ENCODE results near the gene PHLDB1.
"Not testable (repeated sequence)": the region's sequence is repeated elsewhere in the genome, so short reads cannot be mapped to it uniquely, and the experiment has no call there.

Gene PHLDB1

DNA sequence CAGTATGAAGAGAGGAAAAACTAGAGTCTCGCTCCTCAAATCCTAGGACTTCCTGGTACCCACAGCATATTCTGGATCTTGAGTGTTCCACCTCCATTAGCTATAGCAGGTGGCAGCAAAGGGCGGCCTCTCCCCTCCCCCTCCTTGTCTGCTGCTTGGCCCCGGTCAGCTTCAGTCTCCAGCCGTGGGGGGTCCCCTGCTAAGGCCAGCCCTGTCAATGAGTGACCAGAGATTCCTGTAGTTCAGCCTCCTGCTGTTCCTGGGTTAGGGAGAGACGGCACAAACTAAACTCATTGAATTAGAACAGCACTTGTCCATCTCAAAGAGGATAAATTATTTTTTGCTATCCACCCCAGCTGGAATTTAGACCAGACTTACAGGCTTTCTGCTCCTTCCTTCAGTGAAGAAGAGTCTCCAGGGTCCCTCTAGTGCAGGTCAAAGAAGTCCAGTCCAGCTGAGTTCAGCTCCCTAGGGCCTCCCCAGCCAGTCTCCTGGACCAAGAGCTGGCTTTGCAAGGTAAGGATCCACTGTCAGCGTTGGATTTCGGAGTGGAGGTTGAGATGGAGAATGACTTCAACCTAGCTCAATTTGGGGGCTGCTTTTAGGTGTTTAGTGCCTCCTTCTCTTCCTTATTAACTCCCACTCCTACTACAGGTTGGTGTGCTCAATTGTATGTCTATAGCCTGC is 1.1 kb upstream of the PHLDB1 start:
- DNase-seq: no peak

DNA sequence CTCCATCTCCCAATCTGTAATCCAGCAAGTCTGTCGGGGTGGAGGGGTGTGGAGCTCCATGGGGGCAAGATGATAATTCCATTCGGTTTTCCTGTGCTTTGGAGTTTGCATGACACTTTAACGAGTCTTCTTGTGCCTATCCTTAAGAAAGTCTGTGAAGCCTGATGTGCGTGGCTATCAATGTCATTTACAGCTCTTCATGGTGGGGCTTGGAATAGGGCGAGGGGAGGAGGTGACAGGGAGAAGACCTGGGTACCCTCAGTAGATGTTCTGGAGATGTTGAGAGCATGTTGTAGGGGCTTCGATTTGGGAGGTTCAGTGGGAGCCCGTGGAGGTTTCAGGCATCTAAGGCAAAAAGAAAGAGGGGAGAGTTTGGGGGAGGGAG is 579 bp upstream of the PHLDB1 start:
- no peak for DNase-seq

DNA sequence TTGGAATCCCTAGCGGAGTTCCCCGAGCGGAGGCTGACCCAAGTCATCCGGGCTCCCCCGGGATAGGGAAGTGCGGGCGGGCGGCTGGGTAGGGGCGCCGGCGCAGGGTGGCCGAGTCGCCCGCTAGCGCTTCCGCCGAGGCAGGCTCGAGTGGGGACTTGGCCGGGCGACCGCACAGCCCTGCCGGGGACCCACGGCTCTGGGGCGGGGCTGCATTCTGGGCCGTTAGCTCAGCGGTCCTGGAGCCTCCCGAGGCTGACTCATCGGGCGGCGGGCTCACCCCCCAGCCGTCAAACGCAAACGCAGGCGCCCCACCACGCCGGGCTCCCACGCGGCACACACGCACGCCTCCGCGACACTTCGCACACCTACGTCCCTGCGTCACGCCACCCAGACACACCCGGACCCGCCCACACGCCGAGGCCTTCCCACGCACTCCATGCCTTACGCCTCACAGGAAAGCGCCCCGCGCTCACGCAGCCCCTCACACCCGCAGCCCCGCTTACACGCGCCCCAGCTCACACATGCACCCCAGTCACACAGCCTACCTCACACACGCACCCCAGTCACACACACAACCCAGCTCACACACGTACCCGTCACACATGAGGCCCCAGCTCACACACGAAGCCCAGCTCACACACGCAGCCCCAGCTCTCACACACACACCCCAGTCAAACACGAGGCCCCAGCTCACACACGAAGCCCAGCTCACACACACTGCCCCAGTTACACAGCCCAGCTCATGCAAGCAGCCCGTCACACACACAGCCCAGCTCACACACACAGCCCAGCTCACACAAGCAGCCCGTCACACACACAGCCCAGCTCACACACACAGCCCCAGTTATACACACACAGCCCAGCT is 1.2 kb downstream of the PHLDB1 start:
- DNase-seq: peak; percentile 71

DNA sequence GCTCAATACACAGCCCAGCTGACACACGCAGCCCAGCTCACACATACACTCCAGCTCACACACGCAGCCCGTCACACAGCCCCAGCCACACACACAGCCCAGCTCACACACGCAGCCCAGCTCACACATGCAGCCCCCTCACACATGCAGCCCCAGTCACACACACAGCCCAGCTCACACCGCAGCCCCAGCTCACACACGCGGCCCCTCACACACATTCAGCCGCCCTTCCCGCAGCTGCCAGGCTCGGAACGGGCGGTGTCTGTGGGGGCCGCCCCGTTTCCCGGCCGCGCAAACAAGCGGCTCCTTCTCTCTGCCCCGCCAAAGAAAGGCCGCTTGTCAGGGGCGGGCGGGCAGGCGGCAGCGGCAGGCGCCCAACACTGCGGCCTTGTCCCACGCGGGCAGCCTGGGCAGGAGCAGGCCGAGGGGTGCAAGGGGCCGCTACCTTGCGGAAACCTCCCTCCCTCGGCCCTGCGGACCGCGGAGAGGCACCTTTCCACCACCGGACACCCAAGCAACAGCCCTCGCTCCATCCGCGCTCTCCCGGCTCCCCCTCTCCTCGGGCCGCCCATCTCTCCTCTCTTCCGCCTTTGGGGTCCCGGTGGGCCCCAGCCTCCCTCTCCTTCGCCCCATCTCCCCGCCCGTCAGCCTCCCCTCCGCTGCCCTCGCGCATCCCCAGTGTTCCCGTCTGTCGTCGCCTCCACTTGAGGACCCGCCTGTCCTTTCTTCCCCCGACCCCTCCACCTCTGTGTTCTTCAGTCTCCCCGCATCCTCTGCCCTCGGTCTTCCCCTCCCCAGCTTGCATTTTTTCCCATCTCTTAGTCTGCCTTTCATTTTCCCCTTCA is 2.2 kb downstream of the PHLDB1 start:
- DNase-seq: peak; percentile 65

DNA sequence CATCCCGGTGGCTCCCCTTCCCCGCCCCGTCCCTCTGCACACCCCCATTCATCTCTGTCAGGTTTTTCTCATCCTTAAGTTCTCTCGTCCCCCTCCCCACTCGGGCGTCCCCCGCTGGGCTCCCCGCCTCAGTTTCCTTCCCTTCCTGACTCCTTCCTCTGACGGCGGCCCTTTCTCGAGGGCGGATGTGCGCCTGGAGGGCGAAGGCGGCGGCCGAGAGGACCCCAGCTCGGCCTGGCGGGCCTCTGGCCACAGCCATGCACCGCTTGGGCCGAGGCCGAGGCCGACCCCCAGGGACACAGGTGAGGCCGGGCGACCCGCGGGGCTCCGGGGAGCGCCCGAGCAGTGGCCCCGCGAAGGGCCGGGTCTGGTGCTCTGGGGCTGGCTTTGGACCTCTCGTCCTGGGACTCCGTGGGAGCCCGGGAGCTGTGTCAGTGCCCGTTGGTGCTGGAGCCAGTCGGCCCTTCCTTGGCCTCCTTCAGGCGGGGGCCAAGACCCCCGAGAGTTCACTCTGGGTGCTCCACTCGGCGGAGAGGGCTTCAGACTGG is 2.9 kb downstream of the PHLDB1 start:
- peak; percentile 54 for DNase-seq

DNA sequence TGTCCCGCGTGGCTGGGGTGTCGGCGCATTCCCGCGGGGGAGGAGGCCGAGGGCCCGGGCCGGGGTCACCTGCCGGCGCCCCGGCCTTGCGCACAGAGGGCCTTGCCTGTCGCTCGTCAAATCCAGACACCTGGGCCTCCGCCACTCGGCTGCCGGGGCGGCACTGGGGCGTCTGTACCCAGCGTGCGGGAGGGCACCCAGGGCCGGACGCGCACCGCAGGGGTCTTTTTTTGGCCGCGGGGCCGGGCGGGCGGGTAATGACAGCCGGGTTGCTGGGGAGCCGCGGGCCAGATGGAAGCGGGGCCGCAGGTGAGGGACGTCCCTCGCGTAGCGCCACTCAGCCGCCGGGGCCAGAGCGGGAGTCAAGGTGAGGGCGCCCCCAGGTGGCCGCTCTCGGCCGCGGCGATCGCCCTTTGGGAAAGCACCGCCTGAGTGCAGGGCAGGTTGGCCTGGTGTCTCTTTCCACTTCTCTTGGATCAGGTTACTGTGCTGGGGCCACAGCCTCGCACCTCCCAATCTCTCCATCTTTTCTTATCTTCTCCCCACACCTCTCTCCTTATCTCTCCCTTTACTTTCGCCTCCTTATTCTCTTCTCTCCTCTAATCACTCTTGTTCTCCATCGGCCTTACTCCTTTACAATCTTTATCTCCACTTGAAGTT is 3.5 kb downstream of the PHLDB1 start:
- DNase-seq: peak; percentile 93

DNA sequence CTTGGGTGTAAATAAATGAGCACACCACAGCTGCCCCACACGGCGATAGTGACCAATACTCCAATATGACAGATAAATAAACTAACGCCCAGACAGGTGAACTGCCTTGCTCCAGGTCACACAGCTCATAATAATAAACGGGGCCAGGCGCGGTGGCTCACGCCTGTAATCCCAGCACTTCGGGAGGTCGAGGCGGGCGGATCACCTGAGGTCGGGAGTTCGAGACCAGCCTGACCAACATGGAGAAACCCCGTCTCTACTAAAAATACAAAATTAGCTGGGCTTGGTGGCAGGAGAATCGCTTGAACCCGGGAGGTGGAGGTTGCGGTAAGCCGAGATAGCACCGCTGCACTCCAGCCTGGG is 4.0 kb downstream of the PHLDB1 start:
- not testable (repeated sequence) for DNase-seq

DNA sequence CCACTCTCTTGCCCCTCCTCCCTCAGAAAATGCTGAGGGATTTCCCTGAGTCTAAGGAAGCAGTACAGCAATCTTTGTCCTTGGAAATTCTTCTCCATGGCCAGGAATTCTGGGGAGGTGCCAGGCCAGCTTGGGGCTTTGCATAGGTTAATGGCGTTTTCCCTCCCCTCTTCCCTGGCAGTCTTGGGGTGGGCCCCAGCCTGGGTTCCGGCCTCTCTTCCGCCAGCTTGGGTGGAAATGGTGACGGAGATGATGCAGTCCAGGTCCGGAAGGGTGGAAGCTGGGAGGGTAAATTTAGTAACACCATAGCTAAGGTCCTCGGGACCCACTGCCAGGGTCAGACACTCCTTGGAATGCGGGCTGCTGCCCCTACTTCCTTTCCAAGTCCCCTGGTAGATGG is 5.0 kb downstream of the PHLDB1 start:
- DNase-seq: no peak

DNA sequence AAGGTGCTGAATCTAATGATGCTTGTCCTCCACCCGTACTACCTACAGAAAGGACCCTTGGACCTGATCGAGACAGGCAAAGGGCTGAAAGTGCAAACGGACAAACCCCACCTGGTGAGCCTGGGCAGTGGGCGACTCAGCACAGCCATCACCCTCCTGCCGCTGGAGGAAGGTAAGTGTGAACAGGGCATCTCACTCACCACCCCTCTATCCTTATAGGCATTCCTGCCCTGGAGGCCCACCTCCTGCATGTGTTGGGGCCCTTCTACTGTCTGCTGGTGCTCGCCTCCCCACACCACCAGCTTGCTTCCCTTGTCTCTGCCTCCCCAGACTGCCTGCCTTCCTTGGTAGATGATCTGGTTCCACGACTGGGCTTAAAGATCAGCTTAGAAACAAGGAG is 7.1 kb downstream of the PHLDB1 start:
- no peak for DNase-seq

DNA sequence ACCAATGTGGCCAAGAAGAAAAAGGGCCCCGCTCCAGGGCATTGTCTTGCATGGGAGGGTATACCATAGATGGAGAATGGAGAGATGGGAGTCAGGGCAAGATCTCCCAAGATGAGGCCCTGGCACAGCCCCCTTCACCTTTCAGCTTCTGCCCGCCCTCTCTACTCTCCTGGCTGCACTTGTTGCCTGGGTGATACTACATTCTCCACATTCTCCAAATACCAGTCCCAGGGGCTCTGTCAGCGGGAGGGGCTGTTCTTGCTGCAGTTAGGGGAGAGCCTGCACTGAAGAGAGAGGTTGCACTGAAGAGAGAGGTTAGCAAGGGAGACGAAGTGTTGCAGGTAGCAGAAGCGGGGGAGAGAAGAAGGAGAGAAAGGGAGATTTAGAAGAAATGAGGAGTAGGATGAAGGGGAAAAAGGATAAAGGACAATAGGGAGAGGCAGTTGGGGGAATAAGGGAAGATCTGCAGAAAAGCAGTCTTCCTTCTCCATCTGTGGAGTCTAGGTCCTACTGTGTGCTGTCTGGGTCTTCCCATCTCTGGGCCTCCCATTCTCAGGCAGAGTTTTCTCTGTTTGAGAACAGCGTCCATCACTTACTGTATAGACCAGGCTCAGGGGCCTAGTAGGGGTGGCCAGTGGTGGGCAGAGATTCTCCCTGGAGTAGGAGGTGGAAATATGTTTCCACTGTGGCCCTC is 8.0 kb downstream of the PHLDB1 start:
- peak; percentile 96 for DNase-seq

DNA sequence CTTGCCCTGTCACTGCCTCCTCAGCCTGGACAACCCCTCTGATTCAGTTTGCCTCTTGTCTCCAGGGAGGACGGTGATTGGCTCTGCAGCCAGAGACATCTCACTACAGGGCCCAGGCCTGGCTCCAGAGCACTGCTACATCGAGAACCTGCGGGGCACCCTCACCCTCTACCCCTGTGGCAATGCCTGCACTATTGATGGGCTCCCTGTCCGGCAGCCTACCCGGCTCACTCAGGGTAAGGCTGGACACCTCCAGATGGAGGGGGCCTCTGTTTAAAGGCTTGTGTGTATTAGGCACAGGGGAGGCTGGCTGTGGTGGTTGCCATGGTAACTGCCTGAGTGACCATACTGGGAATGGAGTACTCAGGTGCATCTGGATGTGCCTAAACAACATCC is 8.6 kb downstream of the PHLDB1 start:
- DNase-seq: peak; percentile 61

DNA sequence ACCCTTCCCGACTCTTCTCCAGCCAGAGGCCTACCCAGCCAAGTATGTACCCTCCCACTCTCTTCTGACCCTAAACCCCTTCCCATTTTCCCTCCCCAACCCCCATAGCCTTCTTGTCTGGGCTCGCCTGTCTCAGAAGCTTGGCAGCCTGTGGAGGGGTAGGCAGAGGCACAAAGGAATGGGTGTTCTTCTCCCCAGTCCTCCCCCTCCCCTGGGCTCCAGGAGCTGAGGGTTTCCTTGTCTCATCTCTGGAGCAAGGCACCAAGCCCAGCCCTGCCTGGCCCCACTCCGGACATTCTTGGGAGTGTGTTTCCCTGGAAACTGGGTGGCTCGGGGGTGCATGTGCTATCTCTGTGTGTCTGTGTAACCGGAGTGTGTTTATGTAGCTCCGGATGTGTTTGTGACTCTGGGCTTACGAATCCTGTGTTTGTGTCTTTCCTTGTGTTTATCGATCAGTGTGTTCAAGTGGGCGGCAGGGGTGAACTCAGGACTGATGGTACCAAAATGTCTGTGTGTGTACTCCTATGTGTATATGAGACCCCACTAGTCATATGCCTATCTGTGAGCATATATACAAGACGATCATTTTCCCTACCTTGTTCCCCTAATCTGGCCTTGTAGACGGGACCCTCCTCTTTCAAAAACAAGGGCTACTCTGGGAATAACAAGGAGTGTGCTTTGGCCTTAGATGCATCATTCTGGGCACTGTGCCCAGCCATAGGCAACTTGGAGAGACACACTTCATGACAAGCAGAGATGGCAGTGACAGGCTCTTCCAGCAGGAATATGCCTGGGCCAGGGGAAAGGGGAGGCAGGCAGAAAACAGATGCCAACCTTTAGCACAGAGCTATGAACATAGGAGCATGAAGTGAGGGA is 10.9 kb downstream of the PHLDB1 start:
- peak; percentile 91 for DNase-seq

DNA sequence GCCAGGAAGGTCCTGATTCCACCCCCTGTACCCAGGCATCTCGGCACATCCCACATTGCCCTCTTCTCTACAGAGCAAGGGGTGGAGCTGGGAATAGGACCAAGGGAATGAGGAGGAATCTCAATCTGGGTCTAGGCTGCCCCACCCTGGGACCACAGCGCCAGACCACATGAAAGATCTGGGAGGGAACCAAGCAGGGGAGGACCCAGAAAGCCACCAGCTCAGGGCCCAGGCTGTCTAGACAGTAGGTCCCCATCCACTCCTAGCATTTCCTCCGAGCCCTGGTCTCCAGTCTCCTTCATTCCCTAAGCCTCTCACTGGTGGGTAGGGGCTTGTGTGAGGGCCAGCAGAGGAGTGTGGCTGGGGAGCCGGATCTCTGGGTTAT is 11.6 kb downstream of the PHLDB1 start:
- peak; percentile 81 for DNase-seq

DNA sequence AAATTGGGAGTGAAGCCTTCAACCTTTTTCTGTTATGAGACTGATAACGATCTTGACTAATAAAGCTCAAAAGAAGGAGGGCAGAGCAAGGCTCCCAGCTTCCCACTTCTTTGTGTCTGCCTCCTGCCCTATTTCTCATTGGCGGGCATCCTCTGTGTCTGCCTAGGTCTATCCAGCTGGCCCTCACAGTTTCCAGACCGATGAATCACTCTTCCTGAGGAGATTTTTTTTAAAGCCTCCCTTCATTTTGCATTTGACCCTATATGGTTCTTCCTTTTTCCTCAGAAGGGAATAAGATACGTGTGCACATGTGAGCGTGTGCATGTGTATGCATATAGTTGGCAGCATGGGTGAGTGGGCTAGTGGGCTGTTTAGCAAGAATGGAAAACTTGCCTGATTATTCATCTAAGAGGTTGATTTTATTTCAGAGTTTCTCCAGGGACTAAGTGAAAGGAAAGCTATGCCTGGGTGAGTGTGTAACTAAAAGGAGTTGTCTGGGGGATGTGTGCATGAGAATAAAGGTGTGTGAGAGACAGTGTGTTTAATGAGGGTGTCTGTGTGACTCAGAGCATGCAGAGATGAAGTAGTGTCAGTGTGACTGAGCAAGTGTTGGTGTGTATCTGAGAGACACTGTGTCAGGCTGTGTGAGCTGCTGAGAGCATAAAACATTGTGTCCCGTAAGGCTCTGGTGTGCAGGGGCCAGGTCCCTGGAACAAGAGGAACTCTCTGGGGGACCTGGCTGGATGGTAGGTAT is 12.2 kb downstream of the PHLDB1 start:
- peak; percentile 86 for DNase-seq

DNA sequence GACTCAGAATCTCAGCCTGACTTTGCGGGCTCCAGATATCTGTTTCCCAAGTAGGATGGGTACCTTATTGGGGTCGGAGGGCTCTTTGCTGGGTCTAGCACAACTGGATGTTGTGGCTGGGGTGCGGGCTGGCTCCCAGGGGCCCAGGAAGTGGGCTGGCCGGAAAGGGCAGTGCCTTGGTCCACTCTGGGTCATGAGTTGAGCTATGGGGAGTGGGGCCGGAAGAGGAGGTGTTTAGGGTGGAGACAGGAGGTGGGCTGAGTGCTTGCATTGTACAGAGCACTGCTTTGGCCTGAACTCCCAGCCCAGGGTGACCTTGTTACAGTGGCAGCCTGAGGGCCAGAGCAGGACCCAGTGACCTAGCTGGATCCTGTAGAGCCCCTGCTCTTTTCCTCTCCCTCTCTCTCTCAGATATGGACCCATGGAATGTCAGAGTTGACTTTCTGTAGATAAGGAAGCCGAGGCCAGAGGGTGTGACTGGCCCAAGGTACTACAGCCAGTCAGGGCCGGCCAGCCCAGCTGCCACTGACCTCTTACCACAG is 13.2 kb downstream of the PHLDB1 start:
- DNase-seq: no peak

DNA sequence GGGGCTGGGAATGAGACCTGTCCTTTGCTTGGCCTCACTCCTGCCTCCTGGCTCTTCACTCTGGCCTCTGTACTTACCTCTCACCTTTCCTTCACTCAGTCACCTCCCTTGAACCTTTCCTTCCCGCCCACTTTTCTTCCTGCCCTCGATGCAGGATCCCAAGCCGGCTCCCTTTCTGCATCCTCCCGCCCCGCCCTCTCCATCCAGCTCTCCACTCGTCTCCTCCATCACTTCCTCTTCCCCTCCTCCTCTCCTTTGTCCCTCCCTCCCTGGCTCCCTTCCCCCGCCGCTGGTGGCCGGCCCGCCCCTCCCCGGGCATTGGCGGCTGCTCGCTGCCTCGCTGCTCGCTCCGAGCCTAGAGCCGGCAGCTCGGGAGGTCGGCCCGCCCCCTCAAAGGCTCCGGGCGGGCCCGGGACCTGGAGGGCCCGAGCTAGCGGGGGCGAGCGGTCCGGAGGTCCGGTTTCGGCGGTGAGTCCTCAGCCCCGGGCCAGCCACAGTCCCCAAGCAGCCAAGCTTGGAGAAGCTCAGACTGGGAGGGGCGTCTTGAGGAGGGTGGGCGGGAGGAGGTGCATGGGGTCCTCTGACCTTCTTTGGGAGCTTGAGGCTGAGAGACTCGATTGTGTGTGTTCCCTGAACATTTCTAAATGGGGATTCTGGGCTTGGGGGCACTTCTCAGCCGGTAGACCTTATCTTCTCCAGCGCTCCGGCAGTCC is 13.8 kb downstream of the PHLDB1 start:
- DNase-seq: peak; percentile 97

DNA sequence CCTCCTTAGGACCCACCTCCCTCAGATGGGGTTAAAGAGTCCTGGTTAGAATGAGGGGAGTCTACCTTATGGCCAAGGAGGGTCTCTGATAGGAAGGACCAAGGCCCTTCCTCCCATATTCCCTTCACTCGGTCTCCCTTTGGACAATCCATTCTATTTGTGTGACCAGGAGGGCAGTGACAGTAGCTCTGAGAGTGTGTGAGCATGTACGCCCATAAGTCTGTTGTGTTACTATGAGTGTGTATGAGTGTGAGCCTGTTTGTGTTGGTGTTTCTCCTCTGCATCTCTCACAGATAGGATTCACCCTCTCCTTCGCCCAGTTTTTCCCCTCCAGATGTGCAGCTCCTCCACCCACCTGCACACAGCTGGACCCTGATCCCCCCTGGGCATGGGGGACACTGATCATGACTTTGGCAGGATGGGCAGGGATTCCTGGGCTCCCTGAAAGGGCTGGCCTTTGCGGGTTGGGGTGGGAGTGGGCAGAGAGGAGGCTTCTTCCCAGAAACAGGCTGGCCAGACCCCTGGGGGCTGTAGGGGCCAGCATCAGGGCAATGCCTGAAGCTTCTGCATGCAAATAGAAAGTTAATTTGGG is 14.5 kb downstream of the PHLDB1 start:
- DNase-seq: no peak

DNA sequence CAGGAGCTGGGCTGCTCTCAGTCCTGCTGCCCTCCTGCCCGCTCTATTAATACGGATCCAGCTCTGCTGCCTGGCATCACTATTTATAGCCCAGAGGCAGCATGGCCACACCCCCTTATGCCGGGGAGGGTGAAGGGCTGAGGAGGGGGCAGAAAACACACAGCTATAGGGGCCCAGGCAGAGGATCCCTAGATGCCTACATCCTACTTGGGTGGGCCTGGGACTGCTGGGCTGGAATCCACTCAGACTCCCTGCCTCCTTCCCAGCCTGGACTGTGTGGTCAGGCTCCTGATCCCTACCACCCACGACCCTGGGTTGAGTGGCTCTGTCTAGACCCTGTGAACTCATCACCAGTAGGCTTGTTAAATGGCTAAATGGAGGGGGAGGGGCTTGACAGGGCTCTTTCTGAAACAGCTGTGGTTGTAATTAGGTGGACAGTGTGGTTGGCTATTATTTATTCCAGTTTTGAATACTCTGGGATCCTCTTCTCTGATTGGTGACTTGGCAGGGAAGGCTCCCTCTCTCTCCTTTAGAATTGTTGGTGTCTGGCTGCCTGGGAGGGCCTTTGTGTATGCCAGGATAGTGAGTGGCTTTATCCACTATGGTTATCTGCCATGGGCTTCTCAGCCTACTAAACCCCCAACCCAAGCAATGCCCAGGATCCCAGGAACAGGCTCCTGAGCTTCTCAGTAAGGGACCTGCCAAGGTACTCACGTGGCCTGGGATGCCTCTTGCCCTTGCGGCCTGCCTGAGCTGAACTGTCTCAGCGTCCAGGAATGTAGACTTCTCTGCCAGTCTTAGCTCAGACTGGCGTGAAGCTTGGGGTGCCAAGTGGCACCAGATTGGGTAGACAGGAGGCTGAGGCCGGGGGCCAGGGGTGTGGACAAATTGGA is 15.2 kb downstream of the PHLDB1 start:
- peak; percentile 92 for DNase-seq

Measured in islet precursor cell (in vitro differentiated cells).